GM19043 (cell line): ENCODE measurements around the gene PRDM11.
"Not testable (repeated sequence)": the region's sequence is repeated elsewhere in the genome, so short reads cannot be mapped to it uniquely, and the experiment has no call there.

ENCODE experiments used
- ATAC-seq: cut with Tn5 transposase; IDR thresholded peaks from one replicate; pipeline ENCODE4 v1.9.1; 2021; ENCODE audit warnings: low read depth; ENCODE audit not compliant: unreplicated experiment

The PRDM11 gene

DNA sequence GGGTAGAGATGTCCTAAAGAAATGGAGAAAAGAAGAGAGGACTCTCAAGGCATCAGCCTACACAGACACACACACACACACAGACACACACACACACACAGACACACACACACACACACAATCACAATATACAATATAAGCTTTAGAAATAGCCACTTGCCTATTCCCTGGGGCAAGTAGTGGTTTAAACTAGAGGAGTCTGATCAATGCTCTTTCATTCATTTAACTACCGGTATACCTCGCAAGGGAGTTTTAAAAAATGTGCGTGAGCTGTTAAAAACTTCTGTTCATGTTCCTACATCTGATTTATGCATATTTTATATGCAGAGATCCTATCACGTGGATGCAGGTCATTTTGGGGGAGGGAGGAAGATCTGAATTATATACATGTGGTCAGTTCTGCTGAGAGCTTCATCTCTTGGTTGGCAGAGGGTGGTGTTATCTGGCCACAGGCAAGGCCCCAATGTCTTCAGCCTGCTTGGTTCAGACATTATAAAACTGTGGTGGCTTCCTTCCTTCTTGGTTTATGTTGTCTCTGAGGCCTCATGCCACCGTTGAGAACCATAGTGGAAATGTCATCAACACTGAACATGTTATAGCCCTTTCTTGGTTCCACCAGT is 83.1 kb downstream of the PRDM11 start:
- ATAC-seq: no peak

DNA sequence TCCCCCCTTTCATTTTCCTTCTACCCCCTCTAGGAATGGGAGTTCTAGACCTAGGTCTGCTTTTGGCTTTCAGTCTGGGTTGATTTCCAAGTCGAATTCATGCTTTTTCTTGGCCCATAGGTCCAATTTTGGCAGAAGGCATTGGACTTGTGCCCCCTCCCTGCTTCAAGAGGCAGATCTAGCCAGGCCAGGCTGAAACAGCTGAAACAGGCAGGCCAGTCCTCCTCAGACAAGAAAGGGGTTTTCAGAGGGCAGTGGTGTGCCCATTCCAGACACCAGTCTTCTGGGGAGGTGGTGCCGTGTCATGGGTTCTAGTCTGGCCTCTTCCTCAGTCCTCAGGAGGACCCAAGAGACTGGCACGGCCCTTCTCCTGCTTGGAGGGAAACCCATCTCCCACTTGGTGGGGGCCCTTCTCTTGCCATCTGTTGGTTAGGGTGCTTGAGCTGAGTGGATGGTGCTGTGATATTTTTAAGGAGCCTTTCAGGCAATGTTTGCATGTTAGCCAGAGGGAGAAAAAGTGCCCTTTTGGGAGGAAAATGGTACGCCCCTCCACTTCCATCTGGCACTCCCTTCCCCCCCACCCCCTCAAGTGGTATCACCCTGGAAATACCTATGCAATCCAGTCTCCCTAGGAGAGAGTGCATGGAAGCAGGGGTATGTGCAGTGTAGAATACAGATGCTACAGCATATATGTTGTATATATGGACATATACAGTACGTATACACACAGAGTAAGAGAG is 86.1 kb downstream of the PRDM11 start:
- ATAC-seq: no peak

DNA sequence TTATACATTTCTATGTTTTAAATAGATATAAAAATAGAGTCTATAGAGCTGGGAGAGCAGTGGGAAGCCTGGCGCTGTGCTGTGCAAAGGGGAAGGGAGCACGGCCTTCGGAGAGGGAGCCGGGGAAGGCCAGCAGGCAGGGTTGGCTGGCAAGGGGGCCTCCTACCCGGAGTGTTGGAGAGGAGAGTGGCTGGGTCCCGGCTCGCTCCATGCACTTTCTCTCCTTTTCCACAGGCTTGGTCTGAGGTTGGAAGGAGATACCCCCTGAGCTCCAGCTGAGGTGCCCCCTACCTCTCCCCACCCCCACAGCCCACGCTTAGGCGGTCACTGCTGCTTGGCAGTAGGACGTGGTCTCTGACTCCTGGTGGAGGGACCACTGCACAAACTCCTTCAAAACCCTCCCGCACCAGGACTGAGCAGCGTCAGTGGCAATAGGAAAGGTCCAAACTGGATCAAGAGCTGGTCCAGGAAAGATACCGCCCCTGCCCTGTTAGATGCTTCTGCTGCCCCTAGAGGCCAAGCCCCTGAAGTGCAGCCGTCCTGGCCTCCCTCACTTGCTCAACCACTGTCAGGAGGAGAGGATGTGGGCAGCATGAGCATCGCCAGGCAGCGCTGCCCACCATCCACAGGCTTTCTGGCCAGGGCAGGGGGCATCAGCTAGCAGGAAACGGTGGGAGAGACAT is 86.8 kb downstream of the PRDM11 start:
- peak; percentile 83 for ATAC-seq

- no peak for ATAC-seq
These were observed 87.3 kb downstream of the PRDM11 start for GRCh38 chr11:45233804-45234170.

GRCh38 chr11:45234306-45235006 is 88.0 kb downstream of the PRDM11 start:
- no peak for ATAC-seq

GRCh38 chr11:45237711-45238315 is 91.4 kb downstream of the PRDM11 start:
- no peak for ATAC-seq

DNA sequence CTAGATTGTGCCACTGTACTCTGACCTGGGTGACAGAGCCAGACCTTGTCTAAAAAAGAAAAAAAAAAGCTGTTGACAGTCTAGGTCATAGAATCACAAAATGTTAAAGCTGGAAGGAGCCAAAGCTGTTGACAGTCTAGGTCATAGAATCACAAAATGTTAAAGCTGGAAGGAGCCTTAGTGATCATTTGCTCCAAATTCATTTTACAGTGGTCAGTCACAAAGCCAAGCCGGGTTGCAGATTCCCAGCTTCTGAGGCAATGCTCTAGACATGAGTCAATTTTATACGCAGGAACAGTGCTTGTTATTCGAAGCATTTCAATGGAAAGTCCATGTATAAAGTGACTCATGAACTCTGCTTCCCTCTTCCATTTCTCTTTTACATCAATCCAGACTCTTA is 92.3 kb downstream of the PRDM11 start:
- no peak for ATAC-seq

GRCh38 chr11:45239733-45240132 is 93.3 kb downstream of the PRDM11 start:
- ATAC-seq: no peak

GRCh38 chr11:45243967-45244366 is 97.5 kb downstream of the PRDM11 start:
- no peak for ATAC-seq

GRCh38 chr11:45245218-45246045 is 99.0 kb downstream of the PRDM11 start:
- no peak for ATAC-seq

GRCh38 chr11:45246241-45246640 is 99.8 kb downstream of the PRDM11 start:
- no peak for ATAC-seq

DNA sequence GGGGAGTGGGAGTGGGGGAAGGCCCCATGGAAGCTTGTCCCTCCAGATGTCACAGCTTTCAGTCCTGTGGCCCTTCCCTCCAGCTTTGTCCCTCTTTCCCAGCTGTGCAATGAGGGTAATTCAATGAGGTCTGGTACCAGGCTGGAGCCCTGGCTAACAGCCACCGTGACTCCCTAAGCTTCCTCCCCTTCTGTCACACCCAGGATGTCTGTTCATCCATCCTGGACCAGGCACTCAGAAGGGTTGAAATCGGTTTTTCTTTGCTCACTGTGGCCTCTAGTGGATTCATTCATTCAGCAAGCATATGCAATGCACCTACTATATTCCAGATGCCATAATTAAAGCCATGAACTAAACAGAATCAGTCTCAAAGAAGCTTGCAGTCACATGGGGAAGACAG is 101.0 kb downstream of the PRDM11 start:
- no peak for ATAC-seq

- no peak for ATAC-seq
These were observed 102.1 kb downstream of the PRDM11 start for GRCh38 chr11:45248501-45249011.

GRCh38 chr11:45249372-45249771 is 102.9 kb downstream of the PRDM11 start:
- ATAC-seq: not testable (repeated sequence)

- ATAC-seq: no peak
These were observed 103.7 kb downstream of the PRDM11 start for GRCh38 chr11:45250035-45250718.

DNA sequence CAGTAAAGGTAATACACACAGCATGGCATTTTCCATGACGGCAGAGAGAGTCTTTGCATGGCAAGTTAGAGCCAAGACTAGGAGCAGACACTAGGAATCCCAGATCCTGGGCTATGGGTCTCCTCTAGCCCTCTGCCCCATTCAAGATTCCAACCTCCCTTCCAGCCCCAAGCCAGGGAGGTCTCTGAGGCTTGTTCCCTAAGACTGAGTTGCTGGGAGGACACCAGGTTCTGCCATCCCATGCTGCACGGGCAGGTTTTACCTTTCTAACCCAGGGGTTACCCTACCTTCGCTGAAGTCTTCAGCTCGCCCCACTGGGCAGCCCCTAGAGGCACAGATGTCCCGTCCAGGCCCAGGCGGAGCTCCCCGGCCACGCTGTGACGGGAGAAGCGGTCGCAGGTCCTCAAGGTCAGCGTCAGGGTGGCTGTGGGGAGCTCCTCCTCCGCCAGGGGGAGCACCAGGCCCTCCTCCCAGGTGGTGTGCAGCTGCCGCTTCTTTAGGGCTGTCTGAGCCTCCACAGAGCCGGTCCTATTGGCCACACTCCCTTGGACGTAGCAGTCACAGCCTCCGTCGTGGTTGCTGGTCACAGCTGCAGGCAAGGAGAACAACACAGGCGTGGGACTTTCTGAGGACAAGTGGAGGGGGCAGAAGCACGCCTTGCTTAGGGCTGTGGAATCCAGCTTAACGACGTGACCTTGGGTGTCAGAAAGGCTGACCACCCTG is 105.9 kb downstream of the PRDM11 start:
- ATAC-seq: no peak

- no peak for ATAC-seq
These were observed 106.4 kb downstream of the PRDM11 start for GRCh38 chr11:45252877-45253276.

DNA sequence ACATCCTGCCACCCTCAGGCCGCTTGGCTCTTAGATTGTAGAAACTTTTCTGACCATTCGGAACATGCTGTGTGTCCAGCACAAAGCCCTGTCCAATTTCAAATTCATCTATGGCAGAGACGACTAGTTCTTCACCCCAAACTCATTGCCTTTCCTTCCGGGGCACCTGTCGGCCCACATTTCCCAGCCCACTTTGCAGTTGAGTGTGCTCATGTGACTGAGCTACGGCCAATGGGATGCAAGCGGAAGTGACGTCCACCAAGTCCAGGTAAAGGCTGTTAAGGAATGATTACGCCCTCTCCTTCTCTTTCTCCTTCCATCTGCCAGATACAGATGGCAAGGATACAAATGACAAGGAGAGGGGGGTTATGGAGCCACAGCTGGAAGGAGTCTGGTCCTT is 107.2 kb downstream of the PRDM11 start:
- no peak for ATAC-seq

GRCh38 chr11:45254070-45254469 is 107.6 kb downstream of the PRDM11 start:
- ATAC-seq: no peak
